Motor neuron (in vitro differentiated cells): ENCODE measurements around the gene ZSWIM5. TPM values are rescaled to one million over a fixed set of nuclear protein-coding genes. Genes with fewer than 3 reads are reported as not detected.

Experiments
- ATAC-seq, 8 experiments: fragments of 200-7000 bp; cut with Tn5 transposase; replicated peaks in 6 of 8; 2 replicates each; pipeline ENCODE4 v1.8.0; 2021; ENCODE audit warnings: mild to moderate bottlenecking in 8 of 8, moderate library complexity in 8 of 8
- H3K27ac ChIP-seq, 2 donors: fragments of 250-450 bp; sonication (Bioruptor Pico); 2 replicates each; pipeline ENCODE4 v1.9.0; 2021; ENCODE audit warnings: antibody characterized with exemption in 2 of 2, mild to moderate bottlenecking in 2 of 2, moderate library complexity in 1 of 2
- H3K4me1 ChIP-seq, 2 donors: fragments of 250-450 bp; sonication (Bioruptor Pico); replicated peaks in 1 of 2; 2 replicates each; pipeline ENCODE4 v1.6.1; 2021; ENCODE audit warnings: antibody characterized with exemption in 2 of 2, mild to moderate bottlenecking in 2 of 2, moderate library complexity in 1 of 2
- H3K4me3 ChIP-seq, 5 donors: fragments of 250-450 bp; sonication (Bioruptor Pico); 2 replicates each; pipeline ENCODE4 v1.9.0; 2021; ENCODE audit warnings: antibody characterized with exemption in 5 of 5, mild to moderate bottlenecking in 5 of 5, moderate library complexity in 4 of 5
- WGBS, 10 experiments: fragments of 450-650 bp; shearing (Covaris generic); methylation state at CpG; one replicate each; pipeline ENCODE4 v1.0.0; 2022; 5-methylcytosine and 5-hydroxymethylcytosine counted together
- in situ Hi-C, 9 experiments: fragments of 400-800 bp; cut with MboI; loops; one replicate each; pipeline ENCODE4 v1.15.0; 2021; ENCODE audit warnings: low sequenced_read_pairs in 9 of 9, low pct_unique_long_range_greater_than_20kb in 2 of 9; ENCODE audit not compliant: unreplicated experiment in 9 of 9
- total RNA-seq, 8 experiments: library from RNA; unstranded; fragments of 300-600 nt; gene quantifications; 2 replicates each; pipeline versions ENCODE4 v1.2.3 to v1.2.4, GENCODE V29; 2022

Gene ZSWIM5
- total RNA-seq, 8 experiments from 2014 or later = 0.35 to 30.9 (median 15.2) TPM

GRCh38 chr1:45016090-45016697 is 190.2 kb downstream of the ZSWIM5 start:
- Histone ChIP-seq H3K4me1 (peaks cover 10 to 18% of the 10 kb centered on the region in 2 donors), H3K4me3 (no peak overlapping the region), H3K27ac (no peak overlapping the region)
- WGBS, 10 experiments = 33 to 100% (median 79%) methylated on average over 1 to 2 of the region's 2 CpGs; no CpG with 5 or more reads in 2 of the 10 experiments
- in situ Hi-C loops = loop anchor here in 6 of 9 experiments (10.0 to 25.0 kb wide), 5 partner anchors 179 to 471 kb away; partner anchors contain the start of genes TESK2 (in 3 of the 6) and PTCH2 (in 1 of the 6)
- ATAC-seq = no peak

- in situ Hi-C loops = loop anchor here in 6 of 9 experiments (10.0 to 25.0 kb wide), 5 partner anchors 178 to 472 kb away; partner anchors contain the start of genes TESK2 (in 3 of the 6) and PTCH2 (in 1 of the 6)
Observed at GRCh38 chr1:45015683-45016082, 190.7 kb downstream of the ZSWIM5 start.

GRCh38 chr1:45014321-45015028 is 191.9 kb downstream of the ZSWIM5 start:
- ATAC-seq = peak; percentile 4 to 46 (median 38)
- 0 to 78% (median 44%) methylated on average over 1 to 6 of the region's 6 CpGs; no CpG with 5 or more reads in 1 of the 10 experiments for WGBS, 10 experiments
- Histone ChIP-seq H3K4me3 (peak overlapping the region in 2 of 5 donors; percentile 2 to 16), H3K27ac (peak overlapping the region; percentile 32 to 43), H3K4me1 (peaks cover 14 to 25% of the 10 kb centered on the region in 2 donors)
- in situ Hi-C loops = loop anchor here in 6 of 9 experiments (5.0 to 25.0 kb wide), 7 partner anchors 177 to 473 kb away; partner anchors contain the start of genes TESK2 (in 3 of the 6) and PTCH2 (in 1 of the 6)

More at GRCh38 chr1:45015683-45016082, 190.7 kb downstream of the ZSWIM5 start:
- ATAC-seq = no peak
- H3K27ac ChIP-seq = no peak overlapping the region
- peaks cover 10 to 18% of the 10 kb centered on the region in 2 donors for H3K4me1 ChIP-seq
- 11 to 100% (median 78%) methylated on average over 1 to 2 of the region's 2 CpGs; no CpG with 5 or more reads in 1 of the 10 experiments for WGBS, 10 experiments
- no peak overlapping the region for H3K4me3 ChIP-seq

GRCh38 chr1:45013551-45014209 is 192.7 kb downstream of the ZSWIM5 start:
- H3K4me3 ChIP-seq = no peak overlapping the region
- H3K27ac ChIP-seq = no peak overlapping the region
- in situ Hi-C loops = loop anchor here in 6 of 9 experiments (5.0 to 25.0 kb wide), 7 partner anchors 176 to 474 kb away; partner anchors contain the start of genes TESK2 (in 3 of the 6) and PTCH2 (in 1 of the 6)
- 60 to 100% (median 92%) methylated on average over 1 to 11 of the region's 12 CpGs; no CpG with 5 or more reads in 3 of the 10 experiments for WGBS, 10 experiments
- H3K4me1 ChIP-seq = peaks cover 14 to 26% of the 10 kb centered on the region in 2 donors
- ATAC-seq = no peak

GRCh38 chr1:45012639-45013278 is 193.6 kb downstream of the ZSWIM5 start:
- H3K4me3 ChIP-seq = peak overlapping the region; percentile 92 to 100 (median 100)
- peaks cover 14 to 26% of the 10 kb centered on the region in 2 donors for H3K4me1 ChIP-seq
- 0 to 40% (median 3%) methylated on average over 3 to 7 of the region's 21 CpGs; no CpG with 5 or more reads in 3 of the 10 experiments for WGBS, 10 experiments
- H3K27ac ChIP-seq = peak overlapping the region; percentile 39 to 51
- in situ Hi-C loops = loop anchor here in 6 of 9 experiments (5.0 to 25.0 kb wide), 7 partner anchors 175 to 475 kb away; partner anchors contain the start of genes TESK2 (in 3 of the 6) and PTCH2 (in 1 of the 6)
- peak in 3 of 8 experiments; percentile 44 to 52 (median 48) for ATAC-seq

- peak; percentile 56 to 76 (median 73) for ATAC-seq
- in situ Hi-C loops = loop anchor here in 6 of 9 experiments (5.0 to 25.0 kb wide), 7 partner anchors 175 to 475 kb away; partner anchors contain the start of genes TESK2 (in 3 of the 6) and PTCH2 (in 1 of the 6)
- Histone ChIP-seq H3K4me3 (peak within 1 kb of the TSS; percentile 92 to 100 (median 100)), H3K27ac (peak within 1 kb of the TSS; percentile 39 to 51), H3K4me1 (peaks cover 14 to 26% of the 10 kb centered on the region in 2 donors)
- WGBS, 10 experiments = 0 to 4% (median 3%) methylated on average over 3 to 19 of the region's 21 CpGs; no CpG with 5 or more reads in 3 of the 10 experiments
Observed at GRCh38 chr1:45011837-45012638, 194.4 kb downstream of the ZSWIM5 start, which contains the start of gene UROD. UROD (plus strand) TSS chr1:45012254; CDS start chr1:45012266, 12 bp downstream.

- Histone ChIP-seq H3K27ac (peak within 1 kb of the TSS; percentile 39 to 51), H3K4me3 (peak within 1 kb of the TSS; percentile 92 to 100 (median 100)), H3K4me1 (peaks cover 14 to 26% of the 10 kb centered on the region in 2 donors)
- 0 to 17% (median 3%) methylated on average over 1 to 24 of the region's 62 CpGs; no CpG with 5 or more reads in 3 of the 10 experiments for WGBS, 10 experiments
- ATAC-seq = peak; percentile 63 to 83 (median 80)
- in situ Hi-C loops = loop anchor here in 6 of 9 experiments (5.0 to 25.0 kb wide), 7 partner anchors 174 to 476 kb away; partner anchors contain the start of genes TESK2 (in 3 of the 6) and PTCH2 (in 1 of the 6)
Observed at GRCh38 chr1:45010855-45011811, 195.3 kb downstream of the ZSWIM5 start, which contains the start of gene HECTD3. HECTD3 (minus strand) TSS chr1:45011324; CDS start chr1:45011257, 67 bp downstream.

GRCh38 chr1:45009956-45010854 is 196.2 kb downstream of the ZSWIM5 start:
- ATAC-seq = peak in 2 of 8 experiments; percentile 1
- WGBS, 10 experiments = 0 to 80% (median 25%) methylated on average over 1 to 14 of the region's 41 CpGs; no CpG with 5 or more reads in 4 of the 10 experiments
- in situ Hi-C loops = loop anchor here in 7 of 9 experiments (5.0 to 25.0 kb wide), 8 partner anchors 173 to 477 kb away; partner anchors contain the start of genes TESK2 (in 3 of the 7) and PTCH2 (in 1 of the 7)
- H3K27ac ChIP-seq = no peak overlapping the region
- peaks cover 14 to 26% of the 10 kb centered on the region in 2 donors for H3K4me1 ChIP-seq
- H3K4me3 ChIP-seq = peak overlapping the region; percentile 92 to 100 (median 100)

GRCh38 chr1:45009296-45009865 is 197.0 kb downstream of the ZSWIM5 start:
- H3K4me3 ChIP-seq = peak overlapping the region in 1 of 5 donors; percentile 93
- no peak overlapping the region for H3K27ac ChIP-seq
- H3K4me1 ChIP-seq = peaks cover 10 to 21% of the 10 kb centered on the region in 2 donors
- in situ Hi-C loops = loop anchor here in 7 of 9 experiments (10.0 to 25.0 kb wide), 5 partner anchors 172 to 478 kb away; partner anchors contain the start of genes TESK2 (in 3 of the 7) and PTCH2 (in 1 of the 7)
- 80 to 100% (median 94%) methylated on average over 1 to 11 of the region's 11 CpGs; no CpG with 5 or more reads in 3 of the 10 experiments for WGBS, 10 experiments
- ATAC-seq = no peak
